Pancreas (tissue), 10 donors: ENCODE results near the gene TMEM252. TPM values are rescaled to one million over a fixed set of nuclear protein-coding genes. Genes with fewer than 3 reads are reported as not detected.
A peak's percentile ranks its signal among the peaks of the same experiment; 100 is the strongest.

Experiments
- ATAC-seq, 4 donors: fragments of 200-7000 bp; cut with Tn5 transposase; one replicate each; pipeline versions ENCODE4 v1.8.0 to v1.9.1; 2020; ENCODE audit warnings: mild to moderate bottlenecking in 4 of 4, moderate library complexity in 4 of 4
- DNase-seq, 6 donors: peaks; one replicate each; pipeline ENCODE4 v3.0.0-alpha.2; 2020
- FAIRE-seq: peaks from 2 replicates; lab custom pipeline; 2012; peaks lifted over from hg19 to GRCh38; lab: Jason Lieb, UNC
- H3K27ac ChIP-seq, 4 donors: fragments of 200-600 bp; sonication (generic); 1 replicate in 3 of 4; 2 replicates in 1 of 4; pipeline versions ENCODE4 v1.5.0 to v1.8.0; 2020
- H3K27me3 ChIP-seq, 4 donors: fragments of 200-600 bp; one replicate each; pipeline ENCODE4 v1.8.0; 2021
- H3K36me3 ChIP-seq, 3 donors: fragments of 200-600 bp; sonication (generic) in 1 of 3; one replicate each; pipeline versions ENCODE4 v1.5.0 to v1.8.0; 2020 to 2021
- H3K4me1 ChIP-seq, 3 donors: fragments of 200-600 bp; one replicate each; pipeline ENCODE4 v1.8.0; 2021
- H3K4me3 ChIP-seq, 4 donors: fragments of 200-600 bp; sonication (generic) in 2 of 4; one replicate each; pipeline versions ENCODE4 v1.5.0 to v1.8.0; 2020 to 2021
- H3K9me3 ChIP-seq, 4 donors: fragments of 200-600 bp; one replicate each; pipeline ENCODE4 v1.8.0; 2021
- CTCF ChIP-seq, 4 donors: fragments of 200-600 bp; sonication (generic) in 3 of 4; IDR thresholded peaks; one replicate each; pipeline versions ENCODE4 v1.5.0 to v1.8.0; 2021; ENCODE audit warnings: antibody characterized with exemption in 4 of 4
- WGBS, 2 donors: extraction: QIAGEN DNeasy Blood & Tissue Kit; methylation state at CpG; one replicate each; pipeline ENCODE4 v1.1.7; 2013; 5-methylcytosine and 5-hydroxymethylcytosine counted together
- intact Hi-C, 3 donors: fragments of 100-400 bp; cut with DNase I; formaldehyde crosslinking; loops; one replicate each; pipeline versions ENCODE4 v1.11.1 to v1.14.2; 2022
- polyA plus RNA-seq, 2 donors: library from polyadenylated mRNA; stranded (reverse); fragments of 200-250 nt; gene quantifications; one replicate each; pipeline ENCODE4 v1.2.3, GENCODE V29; 2013
- total RNA-seq, 6 donors: library from RNA; stranded (reverse); fragmentation: NEBNext Ultra II Directional in 4 of 6; extraction: Animal tissue kit (Norgen Biotek cat#: 25700) in 4 of 6; gene quantifications; one replicate each; pipeline versions ENCODE4 v1.2.1 to v1.2.4, GENCODE V29; 2021 to 2023
- donor health status: healthy with polysubstance abuse.
- donor health status: DM: no; HTN: no; CAD: no; lungs with moderate emphysema.
- donor health status: DM: no; HTN: no; CAD: no.
- donor health status: control.
- donor health status: control.
- donor health status: Bipolar disorder and iron deficiency.
- donor health status: DM: yes; HTN: yes; CAD: no.
- donor health status: DM: no; HTN: no; CAD: no.
- donor health status: DM: no; HTN: no; CAD: no.
- donor health status: DM: yes; HTN: yes; CAD: no.

TMEM252 gene
- total and polyA plus RNA-seq, 8 donors, result not detected

- ATAC-seq (peak in 3 of 4 donors; percentile 22 to 57 (median 32)), FAIRE-seq (no peak), DNase-seq (no peak)
- Histone ChIP-seq H3K36me3 (no peaks in the 10 kb centered on the region), H3K27me3 (no peaks in the 10 kb centered on the region), H3K27ac (no peak overlapping the region), H3K4me3 (no peak overlapping the region), H3K4me1 (no peaks in the 10 kb centered on the region), H3K9me3 (no peaks in the 10 kb centered on the region)
- intact Hi-C loops, result no loop called here
- 64 to 67% methylated on average over 4 of the region's 4 CpGs for WGBS, 2 donors
- TF ChIP-seq CTCF (IDR thresholded peaks at IDR 0.05), result no peak
These were observed 34.8 kb downstream of the TMEM252 start for GRCh38 chr9:68505681-68506409.

GRCh38 chr9:68502279-68502678 is 38.4 kb downstream of the TMEM252 start:
- 56 to 68% methylated on average over 4 of the region's 4 CpGs for WGBS, 2 donors
- intact Hi-C loops, result no loop called here
- H3K27ac ChIP-seq, result no peak overlapping the region

GRCh38 chr9:68500457-68501381 is 40.0 kb downstream of the TMEM252 start:
- no peak overlapping the region for H3K27ac ChIP-seq
- TF ChIP-seq CTCF (IDR thresholded peaks at IDR 0.05), result no peak
- H3K36me3 ChIP-seq, result no peaks in the 10 kb centered on the region
- FAIRE-seq (no peak), ATAC-seq (no peak), DNase-seq (no peak)
- H3K4me1 ChIP-seq, result no peaks in the 10 kb centered on the region
- intact Hi-C loops, result no loop called here
- 70 to 77% methylated on average over 9 of the region's 9 CpGs for WGBS, 2 donors
- no peak overlapping the region for H3K4me3 ChIP-seq
- H3K9me3 ChIP-seq, result no peaks in the 10 kb centered on the region
- H3K27me3 ChIP-seq, result no peaks in the 10 kb centered on the region

More at GRCh38 chr9:68502279-68502678, 38.4 kb downstream of the TMEM252 start:
- Histone ChIP-seq H3K36me3 (no peaks in the 10 kb centered on the region), H3K9me3 (no peaks in the 10 kb centered on the region), H3K27me3 (no peaks in the 10 kb centered on the region), H3K4me1 (no peaks in the 10 kb centered on the region), H3K4me3 (no peak overlapping the region)
- ATAC-seq, result no peak
- no peak for FAIRE-seq
- DNase-seq, result no peak
- TF ChIP-seq CTCF (IDR thresholded peaks at IDR 0.05), result no peak

DNA sequence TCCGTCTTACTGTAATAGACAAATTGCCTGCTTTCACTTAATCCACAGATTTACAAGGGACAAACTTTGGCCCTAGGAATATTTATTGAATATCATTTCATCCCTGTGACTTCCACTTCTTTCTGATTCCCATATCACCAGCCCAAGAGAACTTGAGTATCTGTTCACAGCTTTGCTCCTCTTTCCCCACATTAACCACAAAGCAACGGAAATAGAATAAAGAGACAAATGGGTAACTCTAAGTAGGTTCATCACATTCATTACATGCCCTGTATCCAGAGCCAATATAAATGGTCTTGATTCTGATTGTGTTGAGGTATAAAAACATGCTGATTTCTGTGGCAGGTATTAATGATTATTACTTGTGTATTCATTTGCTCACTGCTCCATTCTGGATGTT is 41.9 kb downstream of the TMEM252 start:
- DNase-seq (no peak), FAIRE-seq (no peak), ATAC-seq (no peak)
- 82 to 85% methylated on average over 2 of the region's 2 CpGs for WGBS, 2 donors
- Histone ChIP-seq H3K36me3 (no peaks in the 10 kb centered on the region), H3K27ac (no peak overlapping the region), H3K4me3 (no peak overlapping the region), H3K4me1 (no peaks in the 10 kb centered on the region), H3K9me3 (no peaks in the 10 kb centered on the region), H3K27me3 (no peaks in the 10 kb centered on the region)
- no peak for TF ChIP-seq CTCF (IDR thresholded peaks at IDR 0.05)
- intact Hi-C loops, result no loop called here
